ENCODE results near the gene ASTN2. TPM values are rescaled to one million over a fixed set of nuclear protein-coding genes. Genes with fewer than 3 reads are reported as not detected.

ASTN2 gene
- total and polyA plus RNA-seq, 9 of the 15 experiments (the other 6 are each of a cell fraction or from before 2014, with no cell fraction given) = 0.56 to 3.5 (median 1.9) TPM

- intact Hi-C loops (cut with micrococcal nuclease) (no loop called here), in situ Hi-C loops (cut with MboI) (no loop called here)
- Histone ChIP-seq H3K27ac (ENCODE audit: extremely low read depth, low read depth, low read length) (no peak overlapping the region), H3K4me3 (no peak overlapping the region), H3K4me1 (replicated peaks in 1 of 2; ENCODE audit: control insufficient read depth in 2 of 2, insufficient read depth in 2 of 2, low read length in 2 of 2) (peaks cover 10 to 39% of the 10 kb centered on the region in 2 experiments), H4K20me1 (replicated peaks; ENCODE audit: control insufficient read depth, insufficient read depth, low read length) (no peaks in the 10 kb centered on the region), H3K27me3 (ENCODE audit: control insufficient read depth in 2 of 2, insufficient read depth in 2 of 2, low read length in 2 of 2) (no peaks in the 10 kb centered on the region), H3K9ac (ENCODE audit: insufficient read depth in 1 of 2, low read depth in 2 of 2, low read length in 2 of 2) (no peak overlapping the region), H3K9me3 (replicated peaks; ENCODE audit: control insufficient read depth, insufficient read depth, low read depth, low read length) (no peaks in the 10 kb centered on the region), H3K36me3 (ENCODE audit: control insufficient read depth, insufficient read depth, low read length) (no peaks in the 10 kb centered on the region), H3K9me1 (ENCODE audit: control insufficient read depth, insufficient read depth, low read length) (no peaks in the 10 kb centered on the region), H3K4me2 (ENCODE audit: insufficient read depth, low read length) (no peak overlapping the region), H2AFZ (ENCODE audit: low read depth, low read length) (no peak overlapping the region), H3K79me2 (ENCODE audit: control insufficient read depth, insufficient read depth, low read length) (no peaks in the 10 kb centered on the region)
- DNase-seq (ENCODE audit: extremely low read depth in 1 of 4, low spot score in 3 of 4) (no peak), ATAC-seq (no peak), FAIRE-seq (no peak)
- POLR2A ChIA-PET = interaction anchor here (0.6 to 1.7 kb wide), 3 partner anchors 18 to 101 kb away, joined by 3 to 5 read pairs (median 4); no protein-coding TSS in a partner anchor
- TF ChIP-seq RBM22 (IDR thresholded peaks at IDR 0.05; ENCODE audit: low read depth, low read length, poor library complexity, severe bottlenecking) = no peak
- no peak for TF ChIP-seq PRPF4 (IDR thresholded peaks at IDR 0.05; ENCODE audit: insufficient read depth, low read depth, low read length, poor library complexity, severe bottlenecking)
- TF ChIP-seq PML (IDR thresholded peaks at IDR 0.05; ENCODE audit: low read length) = no peak
- no peak for TF ChIP-seq ARID2 (IDR thresholded peaks at IDR 0.05)
- TF ChIP-seq MAZ (CRISPR knock-in tag; conservative IDR thresholded peaks at IDR 0.05 in 1 of 2, IDR thresholded peaks at IDR 0.05 in 1 of 2) = 0 out of 4 replicates have a peak, but pooled peaks of 1 of the 2 experiments have one; percentile 15
- BruUV-seq (replicated peaks) = no TSS peak
- CTCF ChIA-PET (ENCODE audit: low intra/inter-chr PET ratio) = no interaction called here
- 88% methylated on average over 1 of the region's 1 CpG for WGBS (ENCODE audit: insufficient coverage, low coverage, missing lambda C conversion rate)
These were observed 998.4 kb downstream of the ASTN2 start for GRCh38 chr9:116416421-116416820.

- Histone ChIP-seq H3K9ac (ENCODE audit: insufficient read depth in 1 of 2, low read depth in 2 of 2, low read length in 2 of 2) (no peak overlapping the region), H3K4me2 (ENCODE audit: insufficient read depth, low read length) (no peak overlapping the region), H2AFZ (ENCODE audit: low read depth, low read length) (no peak overlapping the region), H3K4me3 (no peak overlapping the region), H3K4me1 (replicated peaks in 1 of 2; ENCODE audit: control insufficient read depth in 2 of 2, insufficient read depth in 2 of 2, low read length in 2 of 2) (peaks cover 0 to 30% of the 10 kb centered on the region in 2 experiments; a peak in 3 of 5 replicates), H4K20me1 (replicated peaks; ENCODE audit: control insufficient read depth, insufficient read depth, low read length) (no peaks in the 10 kb centered on the region), H3K79me2 (ENCODE audit: control insufficient read depth, insufficient read depth, low read length) (no peaks in the 10 kb centered on the region), H3K9me3 (replicated peaks; ENCODE audit: control insufficient read depth, insufficient read depth, low read depth, low read length) (no peaks in the 10 kb centered on the region), H3K36me3 (ENCODE audit: control insufficient read depth, insufficient read depth, low read length) (no peaks in the 10 kb centered on the region), H3K27me3 (ENCODE audit: control insufficient read depth in 2 of 2, insufficient read depth in 2 of 2, low read length in 2 of 2) (no peaks in the 10 kb centered on the region), H3K27ac (ENCODE audit: extremely low read depth, low read depth, low read length) (no peak overlapping the region), H3K9me1 (ENCODE audit: control insufficient read depth, insufficient read depth, low read length) (no peaks in the 10 kb centered on the region)
- no TSS peak for BruUV-seq (replicated peaks)
- ATAC-seq (no peak), DNase-seq (ENCODE audit: extremely low read depth in 1 of 4, low spot score in 3 of 4) (no peak), FAIRE-seq (no peak)
- in situ Hi-C loops (cut with MboI) (no loop called here), intact Hi-C loops (cut with micrococcal nuclease) (no loop called here)
- TF ChIP-seq ZNF23 (CRISPR knock-in tag; IDR thresholded peaks at IDR 0.05) = no peak
- TF ChIP-seq CBFA2T2 (conservative IDR thresholded peaks at IDR 0.05) = peak; percentile 45; the same call in 1 of the 2 replicates
- TF ChIP-seq CBFA2T3 (IDR thresholded peaks at IDR 0.05) = peak; percentile 68
- CTCF ChIA-PET (ENCODE audit: low intra/inter-chr PET ratio) = no interaction called here
- WGBS (ENCODE audit: insufficient coverage, low coverage, missing lambda C conversion rate) = 28% methylated on average over 2 of the region's 2 CpGs
- POLR2A ChIA-PET = no interaction called here
These were observed 1000.5 kb downstream of the ASTN2 start for GRCh38 chr9:116414374-116414773.

All from K562 (cell line).